ENCODE data around the gene CHST14.

Gene CHST14

DNA sequence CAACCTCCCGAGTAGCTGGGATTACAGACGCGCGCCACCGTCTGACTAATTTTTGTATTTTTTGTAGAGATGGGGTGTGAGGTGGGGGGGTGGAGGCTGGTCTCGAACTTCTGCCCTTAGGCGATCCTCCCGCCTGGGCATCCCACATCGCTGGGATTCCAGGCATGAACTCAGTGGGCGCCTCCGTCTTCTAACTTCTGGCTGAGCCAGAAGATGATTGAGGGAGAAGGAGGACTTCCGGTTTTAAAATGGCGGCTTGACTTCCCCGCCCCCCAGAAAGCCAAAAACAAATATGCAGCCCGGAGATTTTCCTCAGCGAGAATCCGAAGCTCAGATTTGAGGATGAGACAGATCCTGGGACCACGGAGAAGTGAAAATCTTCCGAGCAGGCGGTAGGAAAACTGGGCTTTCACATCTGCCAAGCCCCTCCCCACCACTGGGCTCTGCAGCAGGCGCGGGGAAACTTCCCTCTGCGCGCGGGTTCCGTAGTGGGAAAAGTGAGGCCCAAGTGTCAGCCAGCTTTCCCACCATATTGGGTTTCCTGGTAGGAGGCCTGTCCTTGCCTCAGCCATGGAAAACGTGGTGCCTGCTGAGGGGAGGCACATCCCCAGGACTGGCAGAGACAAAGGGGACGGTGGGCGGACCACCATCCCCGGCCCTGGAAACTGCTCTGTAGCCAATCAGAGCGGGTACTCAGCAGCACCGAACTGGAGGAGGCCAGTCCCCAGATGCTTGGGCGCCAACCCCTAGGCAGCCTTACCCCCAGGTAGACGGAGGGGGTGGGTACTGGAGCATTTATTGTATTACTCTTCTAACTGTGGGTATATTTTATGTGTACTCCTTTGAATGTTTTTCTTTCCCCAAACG is 17.3 kb downstream of the CHST14 start:
- in situ Hi-C loops (cut with MboI; ENCODE audit: low sequenced_read_pairs): no loop called here

DNA sequence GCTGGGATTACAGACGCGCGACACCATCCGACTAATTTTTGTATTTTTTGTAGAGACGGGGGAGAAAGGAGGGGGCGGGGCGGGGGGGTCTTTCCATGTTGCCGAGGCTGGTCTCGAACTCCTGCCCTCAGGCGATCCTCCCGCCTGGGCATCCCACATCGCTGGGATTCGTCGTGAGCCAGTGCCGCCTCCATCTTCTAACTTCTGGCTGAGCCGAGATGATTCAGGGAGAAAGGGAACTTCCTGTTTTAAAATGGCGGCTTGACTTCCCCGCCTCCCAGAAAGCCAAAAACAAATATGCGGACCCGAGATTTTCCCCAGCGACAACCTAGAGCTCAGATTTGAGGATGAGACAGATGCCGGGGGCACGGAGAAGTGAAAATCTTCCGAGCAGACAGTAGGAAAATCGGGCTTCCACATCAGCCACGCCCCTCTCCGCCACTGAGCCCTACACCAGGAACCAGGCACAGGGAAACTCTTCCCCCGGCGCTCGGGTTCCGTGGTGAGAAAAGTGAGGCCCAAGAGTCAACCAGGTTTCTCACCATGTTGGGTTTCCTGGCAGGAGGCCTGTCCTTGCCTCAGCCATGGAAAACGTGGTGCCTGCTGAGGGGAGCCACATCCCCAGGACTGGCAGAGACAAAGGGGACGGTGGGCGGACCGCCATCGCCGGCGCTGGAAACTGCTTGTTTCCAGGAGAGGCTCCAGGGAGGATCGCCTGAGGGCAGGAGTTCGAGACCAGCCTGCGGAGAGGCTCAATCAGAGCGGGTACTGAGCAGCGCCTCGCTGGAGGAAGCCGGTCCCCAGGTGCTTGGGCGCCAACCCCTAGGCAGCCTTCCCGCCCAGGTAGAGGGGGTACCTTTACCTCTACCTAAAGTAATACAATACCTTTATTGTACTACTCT is 18.7 kb downstream of the CHST14 start:
- in situ Hi-C loops (cut with MboI; ENCODE audit: low sequenced_read_pairs): no loop called here

DNA sequence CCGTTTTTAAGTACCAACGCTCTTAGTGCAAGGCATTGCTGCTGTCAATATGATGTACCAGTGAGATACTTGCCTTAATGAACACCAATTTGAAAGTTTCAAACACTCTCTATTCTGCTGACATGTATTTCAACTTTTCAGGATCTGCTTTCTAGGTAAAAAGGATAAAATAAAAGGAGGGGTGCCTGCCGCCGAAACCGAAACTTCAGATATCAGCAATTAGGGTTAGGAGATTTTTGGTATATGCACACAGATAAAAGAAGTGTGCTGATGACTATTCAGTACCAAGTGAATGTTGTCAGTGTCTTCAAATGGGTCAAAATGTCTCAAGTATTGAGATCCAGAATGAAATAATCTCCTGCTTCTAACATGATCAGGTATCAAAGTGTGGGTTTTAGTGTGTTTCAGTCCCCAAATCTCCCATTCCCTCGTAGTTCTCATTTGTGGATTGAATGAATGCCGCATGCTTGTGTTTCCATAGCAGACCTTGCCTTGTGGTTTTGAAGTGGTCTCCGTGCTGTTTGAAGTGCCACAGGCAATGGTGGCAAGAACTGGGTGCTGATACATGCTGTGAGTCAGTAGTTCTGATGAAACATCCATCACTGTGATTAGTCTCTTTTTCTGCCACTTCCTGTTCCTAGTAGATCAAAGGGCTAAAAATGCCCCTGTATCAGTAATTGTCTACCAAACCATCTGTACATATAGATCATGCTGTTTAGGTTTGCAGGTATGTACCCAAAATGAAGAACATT is 22.5 kb downstream of the CHST14 start:
- in situ Hi-C loops (cut with MboI; ENCODE audit: low sequenced_read_pairs): no loop called here

DNA sequence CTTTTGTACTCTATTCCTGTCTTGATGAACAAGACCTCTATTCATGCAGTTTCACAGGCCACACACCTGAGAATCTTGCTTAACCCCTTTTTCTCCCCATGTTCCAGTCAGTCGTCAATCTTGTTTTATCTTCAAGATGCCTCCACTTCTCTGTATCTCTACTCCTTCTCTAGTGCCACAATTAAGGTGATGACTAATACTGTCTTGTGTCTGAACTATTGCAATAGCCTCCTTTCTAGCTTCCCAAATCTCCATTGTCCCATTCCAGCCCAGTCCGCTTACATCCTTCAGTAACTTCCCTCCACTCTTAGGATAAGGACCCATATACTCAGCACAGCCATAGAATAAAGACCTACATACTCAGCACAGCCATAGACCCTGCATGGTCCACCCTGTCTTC is 24.7 kb downstream of the CHST14 start:
- in situ Hi-C loops (cut with MboI; ENCODE audit: low sequenced_read_pairs): no loop called here

DNA sequence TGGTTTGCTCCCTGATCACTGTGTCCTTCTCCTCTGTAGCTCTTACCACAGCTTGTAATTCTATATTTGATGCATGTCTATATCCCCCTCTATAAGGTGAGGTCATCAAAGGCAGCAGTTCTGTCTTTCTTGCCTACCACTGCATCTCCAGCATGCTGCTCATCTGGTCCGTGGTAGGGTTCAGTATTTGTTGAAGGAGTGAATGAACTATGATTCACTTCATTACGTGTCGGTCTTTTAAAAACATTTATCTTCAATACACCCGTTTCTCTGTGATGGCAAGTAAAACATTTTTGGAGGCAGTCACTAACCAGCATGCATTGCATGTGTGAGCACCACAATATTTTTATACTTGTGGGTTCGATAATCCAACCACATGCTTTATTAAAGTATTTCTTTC is 27.6 kb downstream of the CHST14 start:
- in situ Hi-C loops (cut with MboI; ENCODE audit: low sequenced_read_pairs): no loop called here

DNA sequence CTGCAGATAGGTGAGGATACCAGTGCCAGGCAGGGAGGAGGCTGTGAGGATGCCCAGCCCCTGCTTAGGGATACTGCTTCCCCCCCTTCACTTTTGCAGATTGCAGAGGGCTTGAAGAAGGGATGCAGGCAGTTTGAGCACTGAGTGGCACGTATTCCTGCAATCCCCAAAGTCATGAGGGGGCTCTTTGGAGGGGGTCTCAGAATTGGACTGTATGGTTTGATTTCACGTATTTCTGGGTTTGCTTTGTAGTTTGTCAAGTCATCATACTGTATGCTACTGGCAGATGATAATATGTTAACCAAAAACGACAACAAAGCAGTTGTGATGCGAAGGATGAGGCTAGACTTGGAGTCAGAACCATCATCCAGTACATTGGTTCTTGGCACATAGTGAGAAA is 28.1 kb downstream of the CHST14 start:
- in situ Hi-C loops (cut with MboI; ENCODE audit: low sequenced_read_pairs): no loop called here

DNA sequence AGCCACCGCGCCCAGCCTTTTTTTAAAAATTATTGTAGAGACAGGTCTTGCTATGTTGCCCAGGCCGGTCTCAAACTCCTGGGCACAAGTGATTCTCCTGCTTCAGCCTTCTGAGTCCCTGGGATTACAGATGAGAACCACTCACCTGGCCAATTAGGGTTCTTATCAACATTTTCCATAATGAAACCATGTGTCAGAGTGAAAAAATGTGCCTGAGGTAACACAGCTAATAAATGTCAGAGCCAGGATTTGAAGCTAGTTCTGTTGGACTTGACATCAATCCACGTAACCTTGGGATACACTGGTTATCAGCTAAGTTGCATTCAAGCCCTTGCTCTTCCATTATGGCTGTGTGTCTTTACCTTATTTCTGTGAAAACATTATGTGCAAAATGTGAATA is 29.1 kb downstream of the CHST14 start:
- in situ Hi-C loops (cut with MboI; ENCODE audit: low sequenced_read_pairs): no loop called here

DNA sequence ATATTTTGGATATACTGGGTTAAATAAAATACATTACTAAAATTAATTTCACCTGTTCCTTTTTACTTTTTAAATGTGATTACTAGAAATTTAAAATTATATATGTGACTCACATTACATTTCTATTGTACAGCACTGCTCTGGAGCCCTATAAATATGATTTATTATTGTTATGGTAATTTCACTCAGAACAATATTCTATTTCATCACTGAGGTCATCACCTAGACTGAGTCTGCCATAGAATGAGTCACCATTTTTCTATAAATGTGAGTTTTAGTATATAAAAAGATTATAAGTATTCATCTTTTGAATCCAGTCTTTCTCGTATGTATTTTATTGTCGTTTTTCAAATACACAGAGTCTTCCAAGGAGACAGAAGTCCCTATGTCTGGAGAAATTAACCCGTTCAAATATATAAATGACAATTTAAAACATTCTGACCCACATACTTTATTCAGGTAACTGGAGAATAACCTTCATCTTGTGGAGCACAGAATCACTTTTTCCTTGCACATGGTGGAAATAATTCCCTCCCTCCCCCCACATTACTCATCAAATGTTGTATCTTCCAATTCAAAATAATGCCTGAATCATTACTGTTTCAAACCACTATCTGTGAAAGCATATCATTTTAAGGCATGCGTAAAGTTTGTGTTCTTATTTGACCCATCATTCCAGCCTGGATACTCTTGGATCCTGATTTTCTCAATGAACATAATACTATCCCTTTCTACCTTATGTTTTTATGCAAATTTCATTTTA is 30.0 kb downstream of the CHST14 start:
- in situ Hi-C loops (cut with MboI; ENCODE audit: low sequenced_read_pairs): no loop called here

DNA sequence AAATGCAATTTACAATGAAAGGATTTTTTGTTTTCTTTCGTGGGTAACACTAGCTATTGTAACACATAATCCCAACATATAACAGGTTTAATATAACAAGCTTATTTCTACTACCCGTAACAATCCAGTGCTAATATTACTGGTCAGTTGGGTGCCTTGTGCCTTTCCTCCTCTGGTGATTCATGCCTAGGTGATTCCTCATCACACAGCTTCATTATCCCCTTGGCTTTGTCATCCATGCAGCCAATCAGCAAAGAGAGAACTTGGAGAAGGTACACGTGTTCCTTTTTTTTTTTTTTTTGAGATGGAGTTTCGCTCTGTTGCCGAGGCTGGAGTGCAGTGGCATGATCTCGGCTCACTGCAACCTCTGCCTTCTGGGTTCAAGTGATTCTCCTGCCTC is 30.7 kb downstream of the CHST14 start:
- in situ Hi-C loops (cut with MboI; ENCODE audit: low sequenced_read_pairs): no loop called here

DNA sequence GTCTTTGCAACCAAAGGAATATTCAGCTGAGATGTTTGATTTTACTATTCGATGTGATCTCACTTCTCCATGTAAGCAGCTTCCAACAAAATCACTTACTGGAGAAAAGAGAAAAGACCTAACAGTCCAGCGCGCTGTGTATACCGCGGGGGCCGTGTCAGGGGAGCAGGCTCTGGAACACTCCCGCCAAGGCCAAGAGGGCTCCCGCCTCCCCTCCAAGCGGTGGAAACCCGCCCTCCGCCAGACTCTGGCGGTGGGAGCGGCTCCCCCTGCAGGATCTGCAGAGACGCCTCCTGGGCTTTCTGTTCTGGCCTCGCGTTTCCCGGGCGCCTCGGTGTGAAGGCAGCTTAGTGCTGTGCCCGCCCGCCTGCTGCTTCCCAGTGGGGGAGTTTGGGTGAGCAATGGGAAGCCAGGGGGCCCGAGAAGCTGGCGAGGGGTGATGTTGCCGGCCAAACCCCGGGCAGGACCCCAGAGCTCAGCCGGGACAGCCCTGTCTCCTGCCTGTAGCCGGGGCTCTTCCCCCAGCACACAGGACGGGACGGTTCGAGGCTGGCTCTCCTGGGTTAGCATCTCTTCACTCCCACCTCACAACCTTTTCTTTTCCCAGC is 36.3 kb downstream of the CHST14 start:
- in situ Hi-C loops (cut with MboI; ENCODE audit: low sequenced_read_pairs): no loop called here

DNA sequence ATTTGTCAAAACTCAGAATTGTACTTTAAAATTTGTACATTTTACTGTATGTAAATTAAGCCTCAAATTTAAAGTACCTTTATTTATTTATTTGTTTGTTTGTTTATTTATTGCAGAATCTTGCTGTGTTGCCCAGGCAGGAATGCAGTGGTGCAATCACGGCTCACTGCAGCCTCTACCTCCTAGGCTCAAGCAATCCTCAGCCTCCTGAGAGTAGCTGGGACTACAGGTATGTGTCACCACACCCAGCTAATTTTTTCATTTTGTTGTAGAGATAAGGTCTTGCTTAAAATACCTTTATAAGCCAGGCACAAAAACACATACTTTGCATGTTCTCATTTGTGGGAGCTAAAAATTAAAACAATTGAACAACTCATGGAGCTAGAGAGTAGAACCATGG is 37.4 kb downstream of the CHST14 start:
- in situ Hi-C loops (cut with MboI; ENCODE audit: low sequenced_read_pairs): no loop called here

DNA sequence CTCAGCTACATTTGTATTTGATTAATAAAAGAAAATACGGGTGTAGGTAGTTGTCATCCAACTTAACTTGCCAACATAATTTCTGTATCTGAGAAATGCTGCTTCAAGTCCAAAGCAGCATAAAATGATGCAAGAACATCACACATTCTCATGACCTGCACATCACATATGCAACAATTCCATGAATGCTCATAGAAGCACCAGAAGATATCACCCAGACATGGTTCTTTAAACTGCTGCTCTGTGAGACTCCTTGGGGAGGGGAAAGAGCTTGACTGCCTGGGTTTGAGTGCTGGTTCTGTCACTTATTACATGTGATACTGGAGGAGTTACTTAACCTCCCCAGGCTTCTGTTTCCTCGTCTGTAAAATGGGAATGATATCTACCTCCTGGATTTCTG is 39.4 kb downstream of the CHST14 start:
- in situ Hi-C loops (cut with MboI; ENCODE audit: low sequenced_read_pairs): no loop called here

DNA sequence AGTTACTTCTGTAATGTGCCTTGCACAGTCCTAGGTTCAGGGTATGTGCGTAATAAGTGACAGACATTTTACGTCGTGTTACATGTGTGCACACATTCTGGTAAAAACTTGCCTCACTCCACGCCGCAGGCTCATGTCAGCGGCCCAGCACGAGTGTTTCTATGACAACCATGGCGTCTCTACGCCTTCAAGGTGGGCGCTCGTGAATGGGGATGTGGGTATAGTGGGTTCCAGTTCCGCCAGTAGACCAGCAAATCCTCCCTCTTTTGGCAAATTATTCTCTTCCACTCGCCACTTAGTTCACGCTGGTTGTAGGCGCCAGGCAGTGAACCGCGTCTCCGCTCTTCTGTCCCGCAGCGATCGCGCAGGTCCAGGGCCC is 40.3 kb downstream of the CHST14 start:
- in situ Hi-C loops (cut with MboI; ENCODE audit: low sequenced_read_pairs): no loop called here

DNA sequence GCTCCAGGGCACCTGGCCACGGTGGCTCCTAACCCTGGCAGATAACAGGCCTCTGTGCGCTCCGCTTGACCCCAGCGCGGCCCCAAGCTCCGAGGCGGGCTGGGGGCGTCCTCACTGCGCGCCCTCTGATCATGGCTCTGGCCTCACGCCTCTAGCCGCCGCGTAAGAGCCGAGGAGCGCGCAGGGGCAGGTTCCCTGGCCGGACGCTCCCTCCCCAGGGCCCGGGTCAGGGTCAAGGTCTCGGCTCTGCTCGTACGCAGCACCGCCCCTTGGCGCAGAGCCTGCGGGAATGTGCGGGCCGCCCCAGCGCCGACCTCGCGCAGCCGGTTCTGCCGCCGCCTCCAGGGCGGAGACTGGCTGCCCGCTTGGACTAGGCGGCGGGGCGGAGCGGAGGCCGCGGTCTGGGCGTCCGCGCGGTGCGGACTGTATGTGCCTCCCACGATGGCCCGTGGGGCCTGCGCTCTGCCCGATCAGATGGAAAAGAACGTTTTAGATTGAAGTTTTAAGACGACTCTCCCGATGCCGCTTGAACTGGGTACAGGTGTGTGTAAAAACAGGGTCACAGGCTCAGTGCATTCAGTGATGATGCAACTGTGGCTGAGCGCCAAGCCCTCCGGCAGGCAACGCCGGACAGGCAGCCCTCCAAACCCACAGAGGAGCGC is 40.8 kb downstream of the CHST14 start:
- in situ Hi-C loops (cut with MboI; ENCODE audit: low sequenced_read_pairs): no loop called here

DNA sequence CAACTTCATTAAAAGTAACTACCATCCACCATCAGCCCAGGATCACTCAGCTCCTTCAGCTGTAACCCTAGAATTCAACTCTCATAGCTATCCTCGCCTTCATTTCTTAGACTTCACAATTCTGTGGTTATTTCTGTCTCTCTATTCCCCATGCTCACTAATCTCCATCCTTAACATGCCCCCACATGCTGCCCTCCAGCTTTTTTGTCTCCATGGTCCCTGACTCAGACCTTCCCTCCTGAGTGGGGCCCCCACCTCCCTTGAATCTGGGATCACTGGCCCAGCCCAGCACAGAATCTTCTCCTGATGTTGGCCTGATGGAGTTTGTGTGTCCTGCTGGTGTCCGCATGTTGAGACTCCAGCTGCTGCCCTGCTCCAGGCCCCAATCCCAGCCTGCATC is 41.7 kb downstream of the CHST14 start:
- in situ Hi-C loops (cut with MboI; ENCODE audit: low sequenced_read_pairs): no loop called here

DNA sequence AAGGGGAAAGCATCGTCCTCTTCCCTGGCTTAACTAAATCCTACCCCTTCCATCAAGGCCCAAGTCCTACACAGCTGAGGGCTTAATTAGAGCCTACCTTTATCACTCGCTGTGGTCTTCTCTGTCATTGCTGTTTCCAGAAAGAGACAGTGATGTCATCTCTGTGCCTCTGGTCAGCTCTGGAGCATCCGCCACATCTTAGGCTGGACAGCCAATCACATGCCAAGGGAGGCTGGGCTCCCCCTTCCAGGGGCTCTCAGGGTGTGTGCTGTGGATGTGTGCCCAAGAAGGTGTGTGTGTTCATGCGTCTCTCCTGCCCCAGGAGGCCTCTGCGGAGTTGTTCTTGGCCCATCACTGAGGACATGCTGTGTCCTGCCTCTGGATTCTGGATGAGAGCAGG is 42.8 kb downstream of the CHST14 start:
- in situ Hi-C loops (cut with MboI; ENCODE audit: low sequenced_read_pairs): no loop called here

DNA sequence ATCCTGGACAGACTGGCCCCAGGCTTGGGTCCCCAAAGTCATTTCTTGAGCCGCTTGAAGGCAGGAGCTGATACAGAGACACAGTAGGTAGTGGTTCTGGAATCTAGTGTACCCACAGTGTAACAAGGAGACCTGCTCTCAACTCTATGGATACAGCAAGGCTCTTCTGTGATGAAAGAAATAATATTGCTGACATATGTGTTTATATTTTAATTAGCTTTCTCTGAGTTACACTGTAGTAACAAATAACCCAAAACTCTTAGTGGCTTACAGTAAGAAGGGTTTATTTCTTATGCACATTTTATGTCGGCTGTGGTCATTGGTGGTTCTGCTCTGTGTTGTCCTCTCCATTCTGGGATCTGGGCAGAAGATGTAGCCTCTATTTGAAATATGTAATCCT is 45.5 kb downstream of the CHST14 start:
- in situ Hi-C loops (cut with MboI; ENCODE audit: low sequenced_read_pairs): no loop called here

Measured in HL-60/S4 treated with retinoic acid at 250 ng/mL for 4 days and 3 days (cell line).